BLaER1 treated with 17β-estradiol and CSF1 and Interleukin-3, amounts not matched to agents 10 nM and 100 nM (cell line): ENCODE measurements around the gene FAM186B.

Experiments
- H3K27ac ChIP-seq, 11 experiments: shearing (Covaris generic); formaldehyde crosslinking; 2 replicates each; pipeline ENCODE4 v1.8.1; 2022
- H3K27me3 ChIP-seq, 11 experiments: shearing (Covaris generic); formaldehyde crosslinking; 2 replicates each; pipeline ENCODE4 v1.8.1; 2022
- H3K36me3 ChIP-seq, 11 experiments: shearing (Covaris generic); formaldehyde crosslinking; 2 replicates each; pipeline ENCODE4 v1.8.1; 2022
- H3K4me1 ChIP-seq, 10 experiments: shearing (Covaris generic); formaldehyde crosslinking; 2 replicates each; pipeline ENCODE4 v1.8.1; 2022
- H3K4me2 ChIP-seq, 11 experiments: shearing (Covaris generic); formaldehyde crosslinking; 2 replicates each; pipeline ENCODE4 v1.8.1; 2022
- H3K4me3 ChIP-seq, 10 experiments: shearing (Covaris generic); formaldehyde crosslinking; 2 replicates each; pipeline ENCODE4 v1.8.1; 2022
- H3K9ac ChIP-seq, 11 experiments: shearing (Covaris generic); formaldehyde crosslinking; 2 replicates each; pipeline ENCODE4 v1.8.1; 2022
- H3K9me3 ChIP-seq, 11 experiments: shearing (Covaris generic); formaldehyde crosslinking; replicated peaks in 1 of 11; 2 replicates each; pipeline ENCODE4 v1.8.1; 2022
- H4K20me1 ChIP-seq, 11 experiments: shearing (Covaris generic); formaldehyde crosslinking; 2 replicates each; pipeline ENCODE4 v1.8.1; 2022
- Cebpa-rat ChIP-seq, 11 experiments: shearing (Covaris generic); IDR thresholded peaks; 2 replicates each; pipeline ENCODE4 v1.8.1; 2022

FAM186B gene

GRCh38 chr12:49543914-49544815, 61.3 kb downstream of the FAM186B start:
- no peak overlapping the region for H3K4me2 ChIP-seq
- no peak overlapping the region for H3K27ac ChIP-seq
- H3K4me3 ChIP-seq: no peak overlapping the region
- H3K36me3 ChIP-seq: no peaks in the 10 kb centered on the region
- peaks cover 0 to 30% (median 14%) of the 10 kb centered on the region in 11 experiments; a peak in 17 of 22 replicates for H4K20me1 ChIP-seq
- TF ChIP-seq Cebpa-rat (IDR thresholded peaks at IDR 0.05): no peak
- H3K9ac ChIP-seq: no peak overlapping the region
- H3K27me3 ChIP-seq: peaks cover 42 to 72% (median 54%) of the 10 kb centered on the region in 11 experiments
- no peaks in the 10 kb centered on the region for H3K9me3 ChIP-seq
- H3K4me1 ChIP-seq: peaks cover 15 to 31% (median 24%) of the 10 kb centered on the region in 10 experiments; a peak in 19 of 20 replicates

- Histone ChIP-seq H3K9me3 (no peaks in the 10 kb centered on the region), H3K4me1 (peaks cover 9 to 26% (median 20%) of the 10 kb centered on the region in 10 experiments; a peak in 18 of 20 replicates), H3K36me3 (no peaks in the 10 kb centered on the region), H3K4me2 (peak overlapping the region in 6 of 11 experiments; percentile 4 to 44 (median 24); a peak in 7 of 22 replicates), H3K27me3 (peaks cover 42 to 72% (median 54%) of the 10 kb centered on the region in 11 experiments), H4K20me1 (peaks cover 0 to 33% (median 17%) of the 10 kb centered on the region in 11 experiments; a peak in 17 of 22 replicates), H3K9ac (no peak overlapping the region), H3K4me3 (no peak overlapping the region), H3K27ac (no peak overlapping the region)
- no peak for TF ChIP-seq Cebpa-rat (IDR thresholded peaks at IDR 0.05)
Observed at GRCh38 chr12:49543221-49543913, 62.1 kb downstream of the FAM186B start.

DNA sequence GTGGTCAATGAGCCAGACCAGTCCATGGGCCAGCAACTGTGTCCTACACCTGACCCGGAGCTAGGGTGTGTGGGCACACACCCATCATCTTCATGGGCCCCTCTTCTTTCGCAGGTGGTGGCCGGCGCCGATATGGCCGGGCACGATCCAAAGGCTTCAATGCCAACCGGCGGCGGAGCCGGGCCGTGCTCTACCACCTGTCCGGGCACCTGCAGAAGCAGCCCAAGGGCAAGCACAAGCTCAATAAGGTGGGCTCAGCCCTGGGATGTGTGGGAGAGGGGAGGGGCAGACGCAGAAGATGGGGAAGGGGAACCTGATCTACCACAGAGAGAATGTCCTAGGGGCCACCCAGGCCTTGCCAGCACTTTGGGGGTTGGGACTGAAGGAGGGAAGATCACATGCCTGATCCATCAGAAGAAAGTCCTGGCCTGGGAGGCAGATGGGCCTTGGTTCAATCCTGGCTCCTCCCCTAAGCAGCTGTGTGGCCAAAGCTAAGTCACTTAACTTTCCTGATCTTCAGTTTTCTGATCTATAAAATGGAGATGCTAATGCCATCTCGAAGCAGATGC, 62.8 kb downstream of the FAM186B start:
- peak overlapping the region in 4 of 11 experiments; percentile 4 to 44 (median 24); a peak in 4 of 22 replicates for H3K4me2 ChIP-seq
- H3K27me3 ChIP-seq: peaks cover 42 to 72% (median 54%) of the 10 kb centered on the region in 11 experiments
- no peak overlapping the region for H3K27ac ChIP-seq
- no peaks in the 10 kb centered on the region for H3K36me3 ChIP-seq
- no peaks in the 10 kb centered on the region for H3K9me3 ChIP-seq
- peaks cover 0 to 38% (median 23%) of the 10 kb centered on the region in 11 experiments; a peak in 17 of 22 replicates for H4K20me1 ChIP-seq
- peaks cover 16 to 33% (median 27%) of the 10 kb centered on the region in 10 experiments; a peak in 18 of 20 replicates for H3K4me1 ChIP-seq
- no peak overlapping the region for H3K4me3 ChIP-seq
- H3K9ac ChIP-seq: no peak overlapping the region
- no peak for TF ChIP-seq Cebpa-rat (IDR thresholded peaks at IDR 0.05)

- Histone ChIP-seq H3K9ac (no peak overlapping the region), H3K27me3 (peaks cover 42 to 72% (median 54%) of the 10 kb centered on the region in 11 experiments), H3K27ac (no peak overlapping the region), H3K36me3 (no peaks in the 10 kb centered on the region), H3K4me1 (peaks cover 22 to 39% (median 32%) of the 10 kb centered on the region in 10 experiments; a peak in 19 of 20 replicates), H4K20me1 (peaks cover 0 to 40% (median 30%) of the 10 kb centered on the region in 11 experiments; a peak in 17 of 22 replicates), H3K9me3 (no peaks in the 10 kb centered on the region), H3K4me3 (no peak overlapping the region), H3K4me2 (no peak overlapping the region)
- TF ChIP-seq Cebpa-rat (IDR thresholded peaks at IDR 0.05): no peak
Observed at GRCh38 chr12:49541911-49542505, 63.4 kb downstream of the FAM186B start.

- Histone ChIP-seq H3K9me3 (no peaks in the 10 kb centered on the region), H3K4me1 (peaks cover 24 to 46% (median 39%) of the 10 kb centered on the region in 10 experiments; a peak in 19 of 20 replicates), H4K20me1 (peaks cover 0 to 47% (median 34%) of the 10 kb centered on the region in 11 experiments; a peak in 18 of 22 replicates), H3K9ac (no peak overlapping the region), H3K36me3 (no peaks in the 10 kb centered on the region), H3K4me3 (no peak overlapping the region), H3K27ac (no peak overlapping the region), H3K4me2 (no peak overlapping the region), H3K27me3 (peaks cover 49 to 72% (median 59%) of the 10 kb centered on the region in 11 experiments)
- TF ChIP-seq Cebpa-rat (IDR thresholded peaks at IDR 0.05): no peak
Observed at GRCh38 chr12:49541140-49541861, 64.1 kb downstream of the FAM186B start.

DNA sequence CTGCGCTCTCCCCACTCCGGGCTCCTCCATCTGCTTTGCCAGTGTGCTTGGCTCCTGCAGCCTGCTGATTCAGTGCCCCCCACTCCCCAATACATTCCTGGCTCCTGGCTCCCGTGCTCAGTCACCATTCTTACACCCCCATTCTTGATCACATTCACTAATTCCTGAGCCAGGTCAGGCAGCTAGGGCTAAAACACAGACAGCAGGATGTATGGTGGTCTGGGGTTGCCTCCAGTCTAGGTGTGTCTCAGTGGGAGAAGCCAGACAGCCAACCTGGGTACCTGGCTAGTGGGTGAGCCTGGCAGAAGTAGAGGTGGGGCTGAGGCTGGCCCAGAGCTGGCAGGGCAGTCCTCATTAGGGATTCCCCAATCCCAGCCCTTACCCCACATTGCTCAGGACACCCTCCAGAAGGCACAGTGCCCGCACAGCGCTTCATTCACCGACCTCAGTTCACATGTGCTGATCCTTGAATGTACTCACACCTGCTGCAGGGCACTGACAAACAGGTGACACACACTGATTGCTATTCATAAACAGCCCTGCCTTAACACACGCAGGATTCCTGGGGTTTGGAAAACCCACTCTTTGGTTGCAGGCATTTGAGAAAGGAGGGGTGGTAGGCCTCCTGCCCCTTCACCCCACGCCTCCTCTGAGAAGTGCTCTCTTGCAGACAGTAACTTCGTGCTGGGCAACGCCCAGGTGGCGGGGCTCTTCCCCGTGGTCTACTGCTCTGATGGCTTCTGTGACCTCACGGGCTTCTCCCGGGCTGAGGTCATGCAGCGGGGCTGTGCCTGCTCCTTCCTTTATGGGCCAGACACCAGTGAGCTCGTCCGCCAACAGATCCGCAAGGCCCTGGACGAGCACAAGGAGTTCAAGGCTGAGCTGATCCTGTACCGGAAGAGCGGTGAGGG, 65.0 kb downstream of the FAM186B start:
- H3K4me1 ChIP-seq: peaks cover 24 to 53% (median 44%) of the 10 kb centered on the region in 10 experiments; a peak in 19 of 20 replicates
- no peaks in the 10 kb centered on the region for H3K36me3 ChIP-seq
- no peak for TF ChIP-seq Cebpa-rat (IDR thresholded peaks at IDR 0.05)
- peaks cover 0 to 55% (median 38%) of the 10 kb centered on the region in 11 experiments; a peak in 18 of 22 replicates for H4K20me1 ChIP-seq
- no peak overlapping the region for H3K9ac ChIP-seq
- H3K4me2 ChIP-seq: peak overlapping the region in 9 of 11 experiments; percentile 13 to 100 (median 94); a peak in 12 of 22 replicates
- H3K9me3 ChIP-seq: no peaks in the 10 kb centered on the region
- peaks cover 57 to 80% (median 67%) of the 10 kb centered on the region in 11 experiments for H3K27me3 ChIP-seq
- H3K4me3 ChIP-seq: 0 out of 20 replicates have a peak overlapping the region, but pooled peaks of 2 of the 10 experiments have one; percentile 2 to 60
- no peak overlapping the region for H3K27ac ChIP-seq
